HepG2 (cell line): ENCODE data around the gene CTU2. TPM values are rescaled to one million over a fixed set of nuclear protein-coding genes. Genes with fewer than 3 reads are reported as not detected.

Experiments
- MBD4 ChIP-seq: IDR thresholded peaks from 2 replicates; pipeline ENCODE4 v1.6.1; 2012; ENCODE audit warnings: low read length, inconsistent platforms, borderline replicate concordance
- RBM22 ChIP-seq: fragments of 200-400 bp; formaldehyde crosslinking; optimal IDR thresholded peaks from 2 replicates; pipeline ENCODE3; 2017; ENCODE audit warnings: mild to moderate bottlenecking, low read length, moderate library complexity
- RFX3 ChIP-seq: IDR thresholded peaks from 2 replicates; pipeline ENCODE4 v1.6.1; 2016; ENCODE audit warnings: missing biosample characterization, missing genetic modification reagents
- SNRNP70 ChIP-seq: fragments of 200-400 bp; formaldehyde crosslinking; IDR thresholded peaks from 2 replicates; pipeline ENCODE4 v1.6.1; 2017; ENCODE audit warnings: mild to moderate bottlenecking, low read depth, low read length, moderate library complexity
- SRSF4 ChIP-seq: fragments of 200-400 bp; formaldehyde crosslinking; IDR thresholded peaks from one replicate; pipeline ENCODE4 v1.6.1; 2018; ENCODE audit warnings: mild to moderate bottlenecking, low read depth, low read length, moderate library complexity; ENCODE audit not compliant: poor library complexity, severe bottlenecking
- TAF1 ChIP-seq: sonication (generic); formaldehyde crosslinking; IDR thresholded peaks from 2 replicates; pipeline ENCODE4 v1.4.0; 2020; ENCODE audit warnings: missing genetic modification reagents
- ZNF317 ChIP-seq: sonication (generic); formaldehyde crosslinking; IDR thresholded peaks from 2 replicates; pipeline ENCODE4 v1.5.0; 2020; ENCODE audit warnings: mild to moderate bottlenecking, missing genetic modification reagents
- ZNF446 ChIP-seq: sonication (generic); formaldehyde crosslinking; IDR thresholded peaks from 2 replicates; pipeline ENCODE4 v1.5.0; 2020; ENCODE audit warnings: mild to moderate bottlenecking, missing genetic modification reagents
- ZSCAN31 ChIP-seq: sonication (generic); formaldehyde crosslinking; IDR thresholded peaks from 2 replicates; pipeline ENCODE4 v1.5.0; 2020; ENCODE audit warnings: low read depth, mild to moderate bottlenecking, missing genetic modification reagents
- polyA plus RNA-seq, 8 experiments: library from polyadenylated mRNA; depleted of rRNA in 3 of 8; stranded (reverse) in 7 of 8; unstranded in 1 of 8; fragments of >200 nt; fragmentation: Illumina TruSeq in 4 of 8; extraction: Trizol in 4 of 8; gene quantifications; 2 replicates each; pipeline versions ENCODE4 v1.2.1 to v1.2.3, GENCODE V29; 2011 to 2016; ENCODE audit warnings: low read depth in 4 of 8, missing spikeins in 1 of 8, mixed read lengths in 1 of 8; ENCODE audit not compliant: insufficient read depth in 1 of 8
- total RNA-seq, 5 experiments: library from RNA; depleted of rRNA; stranded (reverse); fragments of >200 nt; fragmentation: Illumina TruSeq; extraction: Trizol; gene quantifications; 2 replicates each; pipeline ENCODE4 v1.2.3, GENCODE V29; 2016; ENCODE audit warnings: low read depth in 1 of 5
- TF ChIP-seq, protein P1 (sequence below): sonication (generic); formaldehyde crosslinking; IDR thresholded peaks from 2 replicates; pipeline ENCODE4 v1.5.1; 2020; ENCODE audit warnings: missing genetic modification reagents, mild to moderate bottlenecking, borderline replicate concordance
- TF ChIP-seq, protein P2 (sequence below): IDR thresholded peaks from 2 replicates; pipeline ENCODE4 v1.6.1; 2016; ENCODE audit warnings: missing compliant biosample characterization, missing genetic modification reagents, borderline replicate concordance
- TF ChIP-seq, protein P3 (sequence below): IDR thresholded peaks from 2 replicates; pipeline ENCODE4 v1.6.1; 2016
- TF ChIP-seq, protein P4 (sequence below): sonication (generic); formaldehyde crosslinking; IDR thresholded peaks from 2 replicates; pipeline ENCODE4 v1.8.0; 2022; ENCODE audit warnings: missing genetic modification reagents, mild to moderate bottlenecking, inconsistent platforms, borderline replicate concordance
- TF ChIP-seq, protein P5 (sequence below): sonication (generic); formaldehyde crosslinking; IDR thresholded peaks from 2 replicates; pipeline ENCODE4 v1.4.0; 2020; ENCODE audit warnings: missing genetic modification reagents
- TF ChIP-seq, protein P6 (sequence below): sonication (generic); formaldehyde crosslinking; conservative IDR thresholded peaks from 2 replicates; pipeline ENCODE4 v1.4.0; 2020; ENCODE audit warnings: missing genetic modification reagents

CTU2 gene
- total and polyA plus RNA-seq, 2 of the 13 experiments (the other 11 are each of a cell fraction or from before 2014, with no cell fraction given): 13.3 to 21.9 TPM

DNA sequence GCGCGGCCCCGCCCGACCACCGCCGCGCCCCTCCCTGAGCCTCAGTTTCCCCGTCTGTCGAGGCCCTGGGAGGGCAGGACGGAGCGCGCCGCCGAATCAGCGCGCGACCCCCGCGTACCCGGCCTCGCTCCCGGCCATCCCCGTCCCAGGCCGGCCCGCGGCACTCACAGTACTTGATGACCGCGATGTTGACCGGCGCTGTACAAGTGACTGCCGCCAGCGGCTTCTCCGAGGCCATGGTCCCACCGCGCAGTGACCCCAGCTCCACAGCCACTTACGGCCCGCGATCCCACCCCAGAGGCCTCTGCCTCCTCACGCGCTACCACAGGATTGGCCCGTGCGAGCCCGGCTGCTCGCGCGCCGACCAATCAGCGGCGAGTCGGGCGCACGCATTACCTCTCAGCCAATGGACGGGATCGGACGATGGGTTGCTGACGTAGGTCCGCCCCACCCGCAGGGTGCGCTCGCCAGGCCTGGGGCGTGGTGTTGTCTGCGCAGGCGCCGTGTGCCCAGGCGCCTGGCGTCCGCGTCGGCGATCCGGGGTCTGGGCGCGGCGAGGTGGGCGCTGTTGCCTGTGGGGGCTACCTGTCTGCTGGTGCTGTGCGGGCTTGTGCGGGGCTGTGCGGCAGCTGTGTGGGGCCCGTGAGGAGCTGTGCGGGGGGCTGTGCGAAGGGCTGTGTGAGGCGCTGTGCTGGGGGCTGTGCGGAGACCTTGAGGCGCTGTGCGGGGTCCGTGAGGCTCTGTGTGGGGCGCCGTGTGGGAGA, 43.3 kb upstream of the CTU2 start, which contains the start of gene MVD (continued):
- TF ChIP-seq, protein P1, sequence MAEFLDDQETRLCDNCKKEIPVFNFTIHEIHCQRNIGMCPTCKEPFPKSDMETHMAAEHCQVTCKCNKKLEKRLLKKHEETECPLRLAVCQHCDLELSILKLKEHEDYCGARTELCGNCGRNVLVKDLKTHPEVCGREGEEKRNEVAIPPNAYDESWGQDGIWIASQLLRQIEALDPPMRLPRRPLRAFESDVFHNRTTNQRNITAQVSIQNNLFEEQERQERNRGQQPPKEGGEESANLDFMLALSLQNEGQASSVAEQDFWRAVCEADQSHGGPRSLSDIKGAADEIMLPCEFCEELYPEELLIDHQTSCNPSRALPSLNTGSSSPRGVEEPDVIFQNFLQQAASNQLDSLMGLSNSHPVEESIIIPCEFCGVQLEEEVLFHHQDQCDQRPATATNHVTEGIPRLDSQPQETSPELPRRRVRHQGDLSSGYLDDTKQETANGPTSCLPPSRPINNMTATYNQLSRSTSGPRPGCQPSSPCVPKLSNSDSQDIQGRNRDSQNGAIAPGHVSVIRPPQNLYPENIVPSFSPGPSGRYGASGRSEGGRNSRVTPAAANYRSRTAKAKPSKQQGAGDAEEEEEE: no peak
- TF ChIP-seq, protein P2, sequence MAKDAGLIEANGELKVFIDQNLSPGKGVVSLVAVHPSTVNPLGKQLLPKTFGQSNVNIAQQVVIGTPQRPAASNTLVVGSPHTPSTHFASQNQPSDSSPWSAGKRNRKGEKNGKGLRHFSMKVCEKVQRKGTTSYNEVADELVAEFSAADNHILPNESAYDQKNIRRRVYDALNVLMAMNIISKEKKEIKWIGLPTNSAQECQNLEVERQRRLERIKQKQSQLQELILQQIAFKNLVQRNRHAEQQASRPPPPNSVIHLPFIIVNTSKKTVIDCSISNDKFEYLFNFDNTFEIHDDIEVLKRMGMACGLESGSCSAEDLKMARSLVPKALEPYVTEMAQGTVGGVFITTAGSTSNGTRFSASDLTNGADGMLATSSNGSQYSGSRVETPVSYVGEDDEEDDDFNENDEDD (CRISPR knock-in tag): peak; percentile 69; the same call in 1 of the 2 replicates
- TF ChIP-seq SRSF4: no peak
- TF ChIP-seq ZNF317 (CRISPR knock-in tag): no peak; the same call in 1 of the 2 replicates
- TF ChIP-seq RFX3 (CRISPR knock-in tag): no peak
- TF ChIP-seq SNRNP70: no peak
- TF ChIP-seq, protein P3, sequence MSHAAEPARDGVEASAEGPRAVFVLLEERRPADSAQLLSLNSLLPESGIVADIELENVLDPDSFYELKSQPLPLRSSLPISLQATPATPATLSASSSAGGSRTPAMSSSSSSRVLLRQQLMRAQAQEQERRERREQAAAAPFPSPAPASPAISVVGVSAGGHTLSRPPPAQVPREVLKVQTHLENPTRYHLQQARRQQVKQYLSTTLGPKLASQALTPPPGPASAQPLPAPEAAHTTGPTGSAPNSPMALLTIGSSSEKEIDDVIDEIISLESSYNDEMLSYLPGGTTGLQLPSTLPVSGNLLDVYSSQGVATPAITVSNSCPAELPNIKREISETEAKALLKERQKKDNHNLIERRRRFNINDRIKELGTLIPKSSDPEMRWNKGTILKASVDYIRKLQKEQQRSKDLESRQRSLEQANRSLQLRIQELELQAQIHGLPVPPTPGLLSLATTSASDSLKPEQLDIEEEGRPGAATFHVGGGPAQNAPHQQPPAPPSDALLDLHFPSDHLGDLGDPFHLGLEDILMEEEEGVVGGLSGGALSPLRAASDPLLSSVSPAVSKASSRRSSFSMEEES (CRISPR knock-in tag): peak; percentile 64
- TF ChIP-seq, protein P4, sequence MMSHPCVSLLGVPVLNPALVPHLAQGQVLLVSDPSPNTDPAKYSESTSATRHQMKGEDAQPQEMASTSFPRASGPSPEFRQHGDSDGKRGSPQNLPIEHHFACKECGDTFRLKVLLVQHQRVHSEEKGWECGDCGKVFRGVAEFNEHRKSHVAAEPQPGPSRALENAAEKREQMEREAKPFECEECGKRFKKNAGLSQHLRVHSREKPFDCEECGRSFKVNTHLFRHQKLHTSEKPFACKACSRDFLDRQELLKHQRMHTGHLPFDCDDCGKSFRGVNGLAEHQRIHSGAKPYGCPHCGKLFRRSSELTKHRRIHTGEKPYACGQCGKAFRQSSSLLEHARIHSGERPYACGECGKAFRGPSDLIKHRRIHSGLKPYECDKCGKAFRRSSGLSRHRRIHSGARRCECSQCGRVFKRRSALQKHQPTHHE (CRISPR knock-in tag): peak; percentile 86; the same call in 1 of the 2 replicates
- TF ChIP-seq, protein P5, sequence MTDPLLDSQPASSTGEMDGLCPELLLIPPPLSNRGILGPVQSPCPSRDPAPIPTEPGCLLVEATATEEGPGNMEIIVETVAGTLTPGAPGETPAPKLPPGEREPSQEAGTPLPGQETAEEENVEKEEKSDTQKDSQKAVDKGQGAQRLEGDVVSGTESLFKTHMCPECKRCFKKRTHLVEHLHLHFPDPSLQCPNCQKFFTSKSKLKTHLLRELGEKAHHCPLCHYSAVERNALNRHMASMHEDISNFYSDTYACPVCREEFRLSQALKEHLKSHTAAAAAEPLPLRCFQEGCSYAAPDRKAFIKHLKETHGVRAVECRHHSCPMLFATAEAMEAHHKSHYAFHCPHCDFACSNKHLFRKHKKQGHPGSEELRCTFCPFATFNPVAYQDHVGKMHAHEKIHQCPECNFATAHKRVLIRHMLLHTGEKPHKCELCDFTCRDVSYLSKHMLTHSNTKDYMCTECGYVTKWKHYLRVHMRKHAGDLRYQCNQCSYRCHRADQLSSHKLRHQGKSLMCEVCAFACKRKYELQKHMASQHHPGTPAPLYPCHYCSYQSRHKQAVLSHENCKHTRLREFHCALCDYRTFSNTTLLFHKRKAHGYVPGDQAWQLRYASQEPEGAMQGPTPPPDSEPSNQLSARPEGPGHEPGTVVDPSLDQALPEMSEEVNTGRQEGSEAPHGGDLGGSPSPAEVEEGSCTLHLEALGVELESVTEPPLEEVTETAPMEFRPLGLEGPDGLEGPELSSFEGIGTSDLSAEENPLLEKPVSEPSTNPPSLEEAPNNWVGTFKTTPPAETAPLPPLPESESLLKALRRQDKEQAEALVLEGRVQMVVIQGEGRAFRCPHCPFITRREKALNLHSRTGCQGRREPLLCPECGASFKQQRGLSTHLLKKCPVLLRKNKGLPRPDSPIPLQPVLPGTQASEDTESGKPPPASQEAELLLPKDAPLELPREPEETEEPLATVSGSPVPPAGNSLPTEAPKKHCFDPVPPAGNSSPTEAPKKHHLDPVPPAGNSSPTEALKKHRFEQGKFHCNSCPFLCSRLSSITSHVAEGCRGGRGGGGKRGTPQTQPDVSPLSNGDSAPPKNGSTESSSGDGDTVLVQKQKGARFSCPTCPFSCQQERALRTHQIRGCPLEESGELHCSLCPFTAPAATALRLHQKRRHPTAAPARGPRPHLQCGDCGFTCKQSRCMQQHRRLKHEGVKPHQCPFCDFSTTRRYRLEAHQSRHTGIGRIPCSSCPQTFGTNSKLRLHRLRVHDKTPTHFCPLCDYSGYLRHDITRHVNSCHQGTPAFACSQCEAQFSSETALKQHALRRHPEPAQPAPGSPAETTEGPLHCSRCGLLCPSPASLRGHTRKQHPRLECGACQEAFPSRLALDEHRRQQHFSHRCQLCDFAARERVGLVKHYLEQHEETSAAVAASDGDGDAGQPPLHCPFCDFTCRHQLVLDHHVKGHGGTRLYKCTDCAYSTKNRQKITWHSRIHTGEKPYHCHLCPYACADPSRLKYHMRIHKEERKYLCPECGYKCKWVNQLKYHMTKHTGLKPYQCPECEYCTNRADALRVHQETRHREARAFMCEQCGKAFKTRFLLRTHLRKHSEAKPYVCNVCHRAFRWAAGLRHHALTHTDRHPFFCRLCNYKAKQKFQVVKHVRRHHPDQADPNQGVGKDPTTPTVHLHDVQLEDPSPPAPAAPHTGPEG (CRISPR knock-in tag): peak; percentile 80
- no peak for TF ChIP-seq RBM22
- peak; percentile 97; the same call in 1 of the 2 replicates for TF ChIP-seq ZSCAN31
- TF ChIP-seq MBD4: no peak
- TF ChIP-seq, protein P6, sequence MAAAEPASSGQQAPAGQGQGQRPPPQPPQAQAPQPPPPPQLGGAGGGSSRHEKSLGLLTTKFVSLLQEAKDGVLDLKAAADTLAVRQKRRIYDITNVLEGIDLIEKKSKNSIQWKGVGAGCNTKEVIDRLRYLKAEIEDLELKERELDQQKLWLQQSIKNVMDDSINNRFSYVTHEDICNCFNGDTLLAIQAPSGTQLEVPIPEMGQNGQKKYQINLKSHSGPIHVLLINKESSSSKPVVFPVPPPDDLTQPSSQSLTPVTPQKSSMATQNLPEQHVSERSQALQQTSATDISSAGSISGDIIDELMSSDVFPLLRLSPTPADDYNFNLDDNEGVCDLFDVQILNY: no peak; the same call in 1 of the 2 replicates
- TF ChIP-seq ZNF446 (CRISPR knock-in tag): peak; percentile 84
- TF ChIP-seq TAF1 (CRISPR knock-in tag): peak; percentile 99
